Activated CD4-positive, alpha-beta T cell treated with anti-CD3 and anti-CD28 coated beads, Interleukin-2, amount 10 ng/mL, durations not matched to agents 7 days and 5 days (primary cell): ENCODE results near the gene GHR. TPM values are rescaled to one million over a fixed set of nuclear protein-coding genes. Genes with fewer than 3 reads are reported as not detected.

Experiments used
- CTCF ChIA-PET: fragments of 350-600 bp; sonication (Branson Sonifier 250); formaldehyde crosslinking; loops from one replicate; lab custom pipeline; 2021; ENCODE audit warnings: antibody characterized with exemption; lab: Charles Lee
- POLR2A ChIA-PET: fragments of 350-600 bp; sonication (Branson Sonifier 250); formaldehyde crosslinking; loops from one replicate; lab custom pipeline; 2021; ENCODE audit warnings: antibody characterized with exemption; lab: Charles Lee
- DNase-seq: peaks from one replicate; pipeline ENCODE4 v3.0.0-alpha.2; 2020
- H3K27ac Mint-ChIP-seq: one replicate; pipeline ENCODE4 v1.8.0; 2021; ENCODE audit warnings: mild to moderate bottlenecking, moderate library complexity, mixed read lengths
- H3K27me3 Mint-ChIP-seq: one replicate; pipeline ENCODE4 v1.8.0; 2021; ENCODE audit warnings: mixed read lengths
- H3K36me3 Mint-ChIP-seq: one replicate; pipeline ENCODE4 v1.8.0; 2021; ENCODE audit warnings: low read depth, mixed read lengths
- H3K4me1 Mint-ChIP-seq: one replicate; pipeline ENCODE4 v1.8.0; 2021; ENCODE audit warnings: mixed read lengths
- H3K4me3 Mint-ChIP-seq: one replicate; pipeline ENCODE4 v1.8.0; 2021; ENCODE audit warnings: mild to moderate bottlenecking, moderate library complexity, mixed read lengths
- H3K9me3 Mint-ChIP-seq: one replicate; pipeline ENCODE4 v1.8.0; 2021; ENCODE audit warnings: mixed read lengths
- total RNA-seq, 2 experiments: library from RNA; stranded (reverse); gene quantifications; one replicate each; pipeline ENCODE4 v1.2.3, GENCODE V29; 2021

GHR gene
- not detected for total RNA-seq

DNA sequence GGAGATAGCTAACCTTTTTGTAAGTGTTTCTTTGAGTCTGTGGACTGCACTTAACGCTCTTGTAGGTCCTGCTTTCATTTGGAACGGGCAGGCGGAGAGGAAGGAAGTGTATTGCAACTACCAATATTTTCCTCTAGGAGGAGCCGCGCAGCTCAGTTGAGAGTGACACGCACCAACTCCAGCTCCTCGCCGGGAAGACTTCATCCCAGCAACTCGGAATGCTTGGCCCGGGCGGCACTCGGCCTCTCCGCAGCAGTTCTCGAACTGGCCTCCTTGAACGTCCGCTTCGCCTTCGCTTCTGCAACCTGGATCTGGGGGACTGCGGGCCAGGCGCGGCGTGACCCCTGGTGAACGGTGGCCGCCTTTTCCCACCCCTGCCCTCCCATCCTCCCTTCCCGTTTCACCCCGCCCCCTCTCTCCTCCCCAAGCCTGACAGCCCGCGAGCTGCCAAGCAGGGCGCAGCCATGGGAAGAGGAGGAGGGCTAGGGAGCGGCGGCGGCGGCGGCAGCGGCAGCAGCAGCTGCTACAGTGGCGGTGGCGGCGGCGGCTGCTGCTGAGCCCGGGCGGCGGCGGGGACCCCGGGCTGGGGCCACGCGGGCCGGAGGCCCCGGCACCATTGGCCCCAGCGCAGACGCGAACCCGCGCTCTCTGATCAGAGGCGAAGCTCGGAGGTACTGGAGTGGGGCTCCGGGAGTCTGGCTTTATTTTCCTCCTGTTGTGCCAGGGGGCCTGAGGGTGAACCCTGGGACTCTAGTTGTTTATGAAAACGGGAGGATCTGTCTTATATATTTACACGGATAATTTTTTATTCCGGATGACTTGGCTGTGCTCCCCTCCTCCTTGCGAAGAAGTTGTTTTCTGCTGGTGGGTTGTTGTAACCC, at the start of gene GHR:
Gene GHR, plus strand, starts transcription at position 155 of the 881 bp plus-strand sequence. CDS start 142,436 bp downstream, outside the sequence.
- Mint-ChIP-seq H3K4me3 (no peak within 1 kb of the TSS), H3K36me3 (no peaks in the 10 kb centered on the region), H3K27me3 (peaks cover 10% of the 10 kb centered on the region), H3K4me1 (no peaks in the 10 kb centered on the region), H3K9me3 (no peaks in the 10 kb centered on the region), H3K27ac (no peak within 1 kb of the TSS)
- DNase-seq: peak; percentile 30
- POLR2A ChIA-PET: no interaction called here
- CTCF ChIA-PET: interaction anchor here (0.5 to 1.6 kb wide), 5 partner anchors 15 to 468 kb away, joined by 3 to 5 read pairs (median 3); no protein-coding TSS in a partner anchor

DNA sequence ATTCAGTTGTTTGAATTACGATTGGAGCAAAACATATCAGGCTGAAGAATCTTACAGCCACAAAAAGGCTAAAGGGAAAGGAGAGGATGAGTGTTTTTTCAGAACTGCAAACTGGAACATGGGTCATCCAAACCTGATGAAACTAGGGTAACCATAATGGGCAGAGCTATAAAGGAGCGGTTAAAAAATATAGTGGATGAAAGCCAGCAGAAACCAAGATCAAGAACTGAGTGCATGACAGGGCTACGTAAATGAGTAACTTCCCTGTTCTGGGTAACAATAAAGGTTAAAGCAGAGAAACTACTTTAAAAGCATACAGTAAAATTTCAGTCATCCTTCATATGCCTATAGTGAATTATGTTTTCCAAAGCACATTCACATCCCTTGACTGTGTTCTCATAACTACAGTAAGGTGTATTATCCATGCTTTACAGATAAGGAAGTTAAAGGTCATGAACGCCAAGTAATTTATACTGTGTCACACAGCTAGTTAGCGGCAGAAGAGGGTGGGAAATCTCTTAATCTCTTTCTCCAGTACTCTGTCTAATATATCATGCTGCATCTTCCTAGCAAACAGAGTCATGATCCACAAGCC, 48.5 kb upstream of the GHR start:
- Mint-ChIP-seq H3K27ac (no peak overlapping the region), H3K27me3 (no peaks in the 10 kb centered on the region), H3K36me3 (no peaks in the 10 kb centered on the region), H3K4me3 (no peak overlapping the region), H3K4me1 (no peaks in the 10 kb centered on the region), H3K9me3 (no peaks in the 10 kb centered on the region)
- ChIA-PET POLR2A (no interaction called here), CTCF (interaction anchor here (0.8 kb wide), 1 partner anchor 133 kb away, joined by 3 read pairs; no protein-coding TSS in a partner anchor)
- DNase-seq: no peak

DNA sequence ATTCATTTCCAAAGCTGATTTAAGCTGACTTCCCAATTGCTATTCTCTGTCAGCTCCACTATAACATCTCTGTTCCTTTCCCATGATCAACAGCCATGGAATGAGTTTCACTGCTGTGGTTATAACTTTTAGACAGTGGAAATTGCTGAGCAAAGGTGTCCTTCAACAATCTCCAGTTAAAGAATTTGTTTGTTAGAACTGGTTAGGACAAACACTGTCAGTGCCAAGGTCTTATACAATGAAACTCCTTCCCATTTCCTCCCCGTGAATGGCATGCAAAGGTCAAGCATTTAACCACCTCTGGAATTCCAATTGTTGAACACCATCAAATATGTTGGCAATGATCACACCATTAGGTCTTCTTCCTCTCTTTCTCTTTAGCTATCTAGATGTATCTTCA, 45.7 kb upstream of the GHR start:
- ChIA-PET CTCF (no interaction called here), POLR2A (no interaction called here)
- Mint-ChIP-seq H3K36me3 (no peaks in the 10 kb centered on the region), H3K4me1 (no peaks in the 10 kb centered on the region), H3K4me3 (no peak overlapping the region), H3K27ac (no peak overlapping the region), H3K27me3 (no peaks in the 10 kb centered on the region), H3K9me3 (no peaks in the 10 kb centered on the region)
- no peak for DNase-seq

DNA sequence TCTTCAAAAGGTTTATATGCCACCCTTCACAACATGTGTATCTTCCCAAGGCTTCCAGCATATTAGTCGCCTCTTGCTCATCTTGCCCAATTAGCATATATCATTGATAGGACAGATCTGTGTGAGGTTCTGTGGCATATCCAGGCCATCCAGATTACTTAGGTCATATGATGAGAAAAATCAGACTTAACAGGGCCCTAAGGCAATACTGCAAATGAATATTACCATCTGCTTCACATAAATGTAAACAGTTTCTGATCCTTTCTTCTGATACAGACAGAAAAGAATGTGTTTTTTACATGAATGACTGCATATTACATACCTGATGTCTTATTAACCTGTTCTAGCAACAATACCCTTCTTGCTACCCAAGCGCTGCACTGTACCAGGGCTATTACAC, 41.3 kb upstream of the GHR start:
- DNase-seq: no peak
- Mint-ChIP-seq H3K9me3 (no peaks in the 10 kb centered on the region), H3K4me1 (no peaks in the 10 kb centered on the region), H3K27ac (no peak overlapping the region), H3K36me3 (no peaks in the 10 kb centered on the region), H3K4me3 (no peak overlapping the region), H3K27me3 (no peaks in the 10 kb centered on the region)
- ChIA-PET CTCF (no interaction called here), POLR2A (no interaction called here)

DNA sequence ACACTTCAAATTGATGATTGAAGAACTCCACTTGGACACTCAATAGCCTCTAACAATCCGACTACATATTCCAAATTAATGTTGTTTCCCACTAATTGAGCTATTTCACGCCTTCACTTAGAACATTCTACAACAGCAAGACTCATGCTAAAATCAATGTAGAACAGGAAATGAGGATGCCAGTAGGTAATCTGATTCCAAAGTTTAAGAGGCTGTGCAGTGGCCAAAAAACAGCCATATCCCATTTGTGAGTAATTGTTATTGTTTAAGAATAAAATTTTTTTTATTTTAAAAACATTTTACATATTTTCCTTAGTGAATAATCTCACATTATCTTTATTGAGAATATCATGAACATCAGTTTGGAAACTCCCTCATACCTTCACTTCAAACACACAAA, 35.7 kb upstream of the GHR start:
- Mint-ChIP-seq H3K27me3 (no peaks in the 10 kb centered on the region), H3K4me1 (no peaks in the 10 kb centered on the region), H3K9me3 (no peaks in the 10 kb centered on the region), H3K36me3 (no peaks in the 10 kb centered on the region), H3K27ac (no peak overlapping the region), H3K4me3 (no peak overlapping the region)
- DNase-seq: no peak
- ChIA-PET CTCF (interaction anchor here (1.5 kb wide), 1 partner anchor 35 kb away, joined by 3 read pairs; no protein-coding TSS in a partner anchor), POLR2A (no interaction called here)

DNA sequence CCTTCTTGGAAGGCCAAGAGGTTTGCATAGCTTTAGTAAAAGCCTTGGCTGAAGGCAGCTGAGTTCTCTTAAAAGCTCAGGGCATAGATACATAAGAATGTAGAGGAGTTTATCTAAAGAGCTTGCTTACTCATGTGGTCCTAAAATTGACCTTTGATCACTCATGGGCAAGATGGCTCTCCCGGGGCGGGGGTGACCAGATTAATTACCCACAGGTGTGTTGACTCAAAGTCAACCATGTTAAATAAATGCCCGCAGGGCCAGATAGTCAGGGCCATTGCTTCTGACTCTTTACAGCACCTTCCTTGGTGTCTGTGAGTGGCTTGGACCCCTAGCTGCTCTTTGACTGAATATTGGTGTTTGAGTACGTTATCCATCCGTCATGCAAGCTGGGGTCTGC, 33.1 kb upstream of the GHR start:
- Mint-ChIP-seq H3K4me1 (no peaks in the 10 kb centered on the region), H3K27ac (no peak overlapping the region), H3K9me3 (peaks cover 6% of the 10 kb centered on the region), H3K4me3 (no peak overlapping the region), H3K27me3 (no peaks in the 10 kb centered on the region), H3K36me3 (no peaks in the 10 kb centered on the region)
- DNase-seq: no peak
- ChIA-PET CTCF (interaction anchor here (0.6 kb wide), 2 partner anchors 23 to 1035 kb away, joined by 3 to 5 read pairs; no protein-coding TSS in a partner anchor), POLR2A (no interaction called here)

DNA sequence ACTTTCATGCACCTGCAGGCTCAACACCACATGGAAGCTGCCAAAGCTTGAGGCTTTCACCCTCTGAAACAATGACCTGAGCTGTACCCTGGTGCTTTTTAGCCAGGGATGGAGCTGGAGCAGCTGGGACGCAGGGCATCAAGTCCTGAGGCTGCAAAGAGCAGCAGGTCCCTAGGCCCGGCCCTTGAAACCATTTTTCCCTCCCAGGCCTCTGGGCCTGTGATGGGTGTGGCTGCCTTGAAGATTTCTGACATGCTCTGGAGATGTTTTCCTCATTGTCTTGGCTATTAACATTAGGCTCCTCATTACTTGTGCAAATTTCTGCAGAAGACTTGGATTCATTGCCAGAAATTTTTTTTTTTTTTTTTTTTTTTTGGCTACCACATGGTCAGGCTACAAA, 30.3 kb upstream of the GHR start:
- ChIA-PET CTCF (no interaction called here), POLR2A (no interaction called here)
- no peak overlapping the region for H3K4me3 Mint-ChIP-seq
- no peaks in the 10 kb centered on the region for H3K4me1 Mint-ChIP-seq
- H3K27me3 Mint-ChIP-seq: no peaks in the 10 kb centered on the region
- H3K9me3 Mint-ChIP-seq: peaks cover 6% of the 10 kb centered on the region
- no peak overlapping the region for H3K27ac Mint-ChIP-seq
- no peaks in the 10 kb centered on the region for H3K36me3 Mint-ChIP-seq
- no peak for DNase-seq

DNA sequence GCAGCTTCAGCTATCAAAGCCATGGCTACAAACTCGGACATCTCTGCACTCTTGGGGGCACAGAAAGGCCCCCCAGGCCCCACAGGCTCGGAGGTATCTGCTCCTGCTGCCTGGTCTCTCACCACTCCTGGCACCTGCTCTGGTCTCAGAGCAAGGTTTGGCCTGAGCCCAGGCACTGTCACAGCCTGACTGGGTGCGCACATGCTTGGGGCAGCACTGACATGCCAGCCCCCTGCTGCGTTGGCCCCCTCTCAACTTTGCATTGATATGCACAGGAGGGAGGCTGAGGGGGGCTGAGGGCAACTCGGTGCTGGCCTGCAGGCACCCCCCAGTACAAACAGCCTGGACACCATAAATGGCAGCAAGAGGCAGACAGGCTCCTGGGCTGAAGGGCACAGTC, 27.1 kb upstream of the GHR start:
- H3K36me3 Mint-ChIP-seq: no peaks in the 10 kb centered on the region
- CTCF ChIA-PET: no interaction called here
- H3K9me3 Mint-ChIP-seq: peaks cover 6% of the 10 kb centered on the region
- no peaks in the 10 kb centered on the region for H3K27me3 Mint-ChIP-seq
- POLR2A ChIA-PET: no interaction called here
- DNase-seq: no peak
- no peak overlapping the region for H3K4me3 Mint-ChIP-seq
- no peak overlapping the region for H3K27ac Mint-ChIP-seq
- H3K4me1 Mint-ChIP-seq: no peaks in the 10 kb centered on the region

DNA sequence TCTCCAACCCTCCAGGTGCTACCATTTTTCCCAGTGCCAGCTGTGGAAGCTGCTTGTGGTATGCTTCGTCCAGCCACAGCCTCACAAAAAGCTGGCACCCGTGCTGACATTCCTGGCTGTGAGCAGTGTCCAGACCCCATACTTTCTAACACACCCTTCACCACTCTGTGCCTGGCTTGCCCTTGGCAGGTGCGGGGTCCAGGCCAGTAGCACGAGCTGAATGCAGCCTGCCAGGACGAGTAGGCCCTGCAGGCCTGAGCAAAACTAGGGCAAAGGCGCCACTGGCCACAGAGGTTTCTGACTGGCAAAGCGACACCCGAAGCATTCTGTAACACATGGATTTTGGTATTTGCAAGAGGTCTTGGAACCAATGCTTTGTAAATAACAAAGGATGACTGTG, 26.0 kb upstream of the GHR start:
- DNase-seq: no peak
- H3K27me3 Mint-ChIP-seq: no peaks in the 10 kb centered on the region
- ChIA-PET CTCF (interaction anchor here (0.8 kb wide), 1 partner anchor 470 kb away, joined by 3 read pairs; no protein-coding TSS in a partner anchor), POLR2A (no interaction called here)
- no peak overlapping the region for H3K27ac Mint-ChIP-seq
- H3K36me3 Mint-ChIP-seq: no peaks in the 10 kb centered on the region
- H3K4me3 Mint-ChIP-seq: no peak overlapping the region
- no peaks in the 10 kb centered on the region for H3K4me1 Mint-ChIP-seq
- peaks cover 6% of the 10 kb centered on the region for H3K9me3 Mint-ChIP-seq

DNA sequence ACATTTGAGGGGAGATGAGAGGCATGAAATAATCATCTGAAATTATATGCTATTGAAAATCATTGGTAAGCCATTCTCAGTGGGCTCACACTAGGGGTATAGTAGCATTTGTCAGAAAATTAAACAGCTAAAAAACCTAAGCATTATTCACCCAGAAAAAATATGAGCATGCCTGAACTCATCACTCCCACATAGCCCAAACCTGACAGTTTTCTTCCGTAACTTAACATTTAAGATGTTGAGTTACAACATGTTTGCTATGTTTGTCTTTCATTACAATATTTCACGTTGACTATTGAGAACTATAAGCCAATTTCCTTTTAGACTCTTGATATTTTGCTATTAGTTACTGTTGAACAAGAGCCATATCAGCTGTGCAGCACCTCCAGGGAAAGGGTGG, 23.5 kb upstream of the GHR start:
- no peaks in the 10 kb centered on the region for H3K9me3 Mint-ChIP-seq
- H3K4me3 Mint-ChIP-seq: no peak overlapping the region
- no peak overlapping the region for H3K27ac Mint-ChIP-seq
- no peaks in the 10 kb centered on the region for H3K36me3 Mint-ChIP-seq
- no peak for DNase-seq
- ChIA-PET CTCF (no interaction called here), POLR2A (no interaction called here)
- no peaks in the 10 kb centered on the region for H3K27me3 Mint-ChIP-seq
- H3K4me1 Mint-ChIP-seq: no peaks in the 10 kb centered on the region

DNA sequence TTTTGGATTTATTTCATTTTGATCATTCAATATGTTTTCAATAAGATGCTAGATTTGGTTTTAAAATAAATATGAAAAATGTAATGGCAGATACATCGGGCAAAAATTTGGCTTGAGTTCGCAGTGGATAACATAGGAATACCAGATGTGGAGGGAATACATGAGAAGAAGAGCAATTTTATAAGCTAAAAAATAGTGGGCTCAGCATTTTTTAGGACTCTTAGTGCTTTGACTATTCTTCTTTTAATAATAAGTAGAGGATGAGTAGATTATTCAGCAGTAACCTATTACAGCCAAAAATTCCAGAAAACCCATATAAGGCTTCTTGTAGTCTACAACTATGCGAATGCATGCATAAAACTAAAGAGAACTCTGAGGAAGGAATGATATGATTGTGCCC, 22.8 kb upstream of the GHR start:
- no peak overlapping the region for H3K4me3 Mint-ChIP-seq
- no peaks in the 10 kb centered on the region for H3K4me1 Mint-ChIP-seq
- POLR2A ChIA-PET: no interaction called here
- no peak for DNase-seq
- H3K9me3 Mint-ChIP-seq: no peaks in the 10 kb centered on the region
- H3K27me3 Mint-ChIP-seq: no peaks in the 10 kb centered on the region
- CTCF ChIA-PET: no interaction called here
- H3K27ac Mint-ChIP-seq: no peak overlapping the region
- no peaks in the 10 kb centered on the region for H3K36me3 Mint-ChIP-seq

DNA sequence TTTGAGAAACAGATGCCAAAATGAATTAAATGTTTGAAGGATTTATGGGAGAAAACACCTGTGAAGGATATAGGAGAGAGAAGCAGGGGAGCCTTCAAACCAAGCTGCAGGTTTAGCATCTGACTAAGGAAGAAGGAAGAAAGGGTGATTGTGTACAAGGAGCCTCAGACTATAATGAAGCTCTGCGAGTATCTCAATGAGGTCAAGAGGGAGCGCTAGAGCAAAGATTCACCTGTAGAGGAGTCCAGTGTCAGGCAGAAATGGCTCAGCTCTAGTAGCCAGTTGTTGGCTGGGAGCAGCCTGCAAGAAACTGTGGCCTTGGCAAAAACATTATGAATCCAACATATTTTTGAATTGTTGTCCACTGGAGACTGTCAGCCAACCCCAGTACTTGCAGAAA, 20.0 kb upstream of the GHR start:
- no peaks in the 10 kb centered on the region for H3K27me3 Mint-ChIP-seq
- H3K4me3 Mint-ChIP-seq: no peak overlapping the region
- H3K27ac Mint-ChIP-seq: no peak overlapping the region
- no peak for DNase-seq
- CTCF ChIA-PET: interaction anchor here (0.6 kb wide), 1 partner anchor 49 kb away, joined by 3 read pairs; no protein-coding TSS in a partner anchor
- H3K36me3 Mint-ChIP-seq: no peaks in the 10 kb centered on the region
- POLR2A ChIA-PET: no interaction called here
- no peaks in the 10 kb centered on the region for H3K9me3 Mint-ChIP-seq
- no peaks in the 10 kb centered on the region for H3K4me1 Mint-ChIP-seq

DNA sequence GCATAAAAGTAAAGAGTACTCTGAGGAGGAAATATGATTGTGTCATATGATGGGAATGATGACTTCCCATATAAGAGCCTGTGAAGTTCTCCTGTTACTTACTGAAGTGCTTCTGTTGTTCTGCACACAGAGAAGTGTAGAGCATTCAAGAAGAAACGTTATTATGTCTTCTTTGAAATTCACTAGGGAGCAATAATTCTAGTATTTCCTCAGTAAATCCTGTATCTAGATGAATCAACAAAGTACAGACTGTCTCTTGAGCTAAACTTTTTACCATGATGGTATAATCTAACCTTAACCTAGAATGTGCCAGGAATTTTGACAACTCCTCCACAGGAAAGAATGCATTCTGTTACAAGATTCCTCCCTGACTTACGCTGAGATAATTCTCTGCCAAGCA, 18.9 kb upstream of the GHR start:
- H3K36me3 Mint-ChIP-seq: no peaks in the 10 kb centered on the region
- no peaks in the 10 kb centered on the region for H3K4me1 Mint-ChIP-seq
- no peak for DNase-seq
- no peak overlapping the region for H3K4me3 Mint-ChIP-seq
- no peak overlapping the region for H3K27ac Mint-ChIP-seq
- H3K27me3 Mint-ChIP-seq: no peaks in the 10 kb centered on the region
- no peaks in the 10 kb centered on the region for H3K9me3 Mint-ChIP-seq
- POLR2A ChIA-PET: no interaction called here
- CTCF ChIA-PET: no interaction called here
